ENCODE data around the gene ABCC8. TPM values are rescaled to one million over a fixed set of nuclear protein-coding genes. Genes with fewer than 3 reads are reported as not detected.

ABCC8 gene
- total and polyA plus RNA-seq, 2 donors (not counting 3 experiments of a cell fraction or from before 2014, with no cell fraction given), result not detected

- CTCF ChIA-PET, result interaction anchor here (1.3 to 3.9 kb wide), 4 partner anchors 12 to 161 kb away, joined by 4 to 26 read pairs (median 8); no protein-coding TSS in a partner anchor
- Histone ChIP-seq H3K9ac (replicated peaks; ENCODE audit: extremely low read depth, insufficient read depth, low read length) (no peak overlapping the region), H3K4me1 (ENCODE audit: control insufficient read depth, extremely low read depth, insufficient read depth, low read length) (no peaks in the 10 kb centered on the region), H3K27me3 (ENCODE audit: control insufficient read depth in 2 of 2, insufficient read depth in 2 of 2, low read length in 2 of 2) (no peaks in the 10 kb centered on the region), H2AFZ (ENCODE audit: low read depth, low read length) (no peak overlapping the region), H3K9me3 (replicated peaks; ENCODE audit: control insufficient read depth, insufficient read depth, low read length) (peaks cover 6% of the 10 kb centered on the region), H4K20me1 (replicated peaks; ENCODE audit: control insufficient read depth, extremely low read depth, insufficient read depth, low read length) (no peaks in the 10 kb centered on the region), H3K9me1 (replicated peaks; ENCODE audit: control insufficient read depth, extremely low read depth, insufficient read depth, low read length) (no peaks in the 10 kb centered on the region), H3K4me2 (ENCODE audit: insufficient read depth, low read length) (no peak overlapping the region), H3K27ac (ENCODE audit: insufficient read depth, low read depth, low read length) (no peak overlapping the region), H3K4me3 (replicated peaks in 1 of 3; ENCODE audit: insufficient read depth in 1 of 3, low read depth in 1 of 3, low read length in 3 of 3) (no peak overlapping the region), H3K36me3 (ENCODE audit: control insufficient read depth in 2 of 2, extremely low read depth in 1 of 2, insufficient read depth in 2 of 2, low read length in 2 of 2) (peaks cover 0 to 2% of the 10 kb centered on the region in 2 experiments), H3K79me2 (ENCODE audit: control insufficient read depth, insufficient read depth, low read length) (no peaks in the 10 kb centered on the region)
- BruUV-seq (replicated peaks), result no TSS peak
- intact Hi-C loops (cut with micrococcal nuclease) (no loop called here), dilution Hi-C loops (cut with MboI; ENCODE audit: extremely low pct_ligation_motif_present, low sequenced_read_pairs) (no loop called here)
- FAIRE-seq (no peak), DNase-seq (ENCODE audit: low read depth, low spot score) (no peak)
- POLR2A ChIA-PET, result no interaction called here
- TF ChIP-seq MYC (IDR thresholded peaks at IDR 0.05; ENCODE audit: low read depth, low read length) (no peak), FOS (IDR thresholded peaks at IDR 0.05; ENCODE audit: borderline replicate concordance, insufficient read depth, low read length) (no peak), MAX (IDR thresholded peaks at IDR 0.05; ENCODE audit: insufficient read depth, insufficient read length) (no peak), GATA2 (IDR thresholded peaks at IDR 0.05; ENCODE audit: insufficient read depth, insufficient read length, low read depth, low read length) (no peak), POLR2A (IDR thresholded peaks at IDR 0.05; ENCODE audit: low read depth, low read length) (no peak), POLR2AphosphoS5 (IDR thresholded peaks at IDR 0.05; ENCODE audit: insufficient read depth, low read depth, low read length) (no peak), EZH2 (IDR thresholded peaks at IDR 0.05; ENCODE audit: borderline replicate concordance, low read depth, low read length, severe bottlenecking) (no peak), JUN (IDR thresholded peaks at IDR 0.05; ENCODE audit: borderline replicate concordance, insufficient read depth, insufficient read length, low read depth) (no peak), CTCF (IDR thresholded peaks at IDR 0.05; ENCODE audit: extremely low read depth in 1 of 2, insufficient read depth in 1 of 2, low read depth in 1 of 2, low read length in 2 of 2) (no peak)
Measured at GRCh38 chr11:17366495-17366894, 110.2 kb downstream of the ABCC8 start.

Measured in endothelial cell of umbilical vein (primary cell).